A549 (cell line): ENCODE measurements around the gene ZNF618.

ENCODE experiments used
- CBX2 ChIP-seq: fragments of 200-600 bp; sonication (generic); IDR thresholded peaks from 2 replicates; pipeline ENCODE4 v1.6.1; 2016; ENCODE audit warnings: low read depth, mild to moderate bottlenecking, borderline replicate concordance
- CTCF ChIP-seq: fragments of >200 bp; sonication (Bioruptor Twin); formaldehyde crosslinking; IDR thresholded peaks from 3 replicates; pipeline ENCODE4 v1.5.1; 2016
- FOSL2 ChIP-seq, 2 experiments: fragments of 450-650 bp in 1 of 2; fragments of >200 bp in 1 of 2; sonication (Bioruptor Twin) in 1 of 2; formaldehyde crosslinking; IDR thresholded peaks; 2 replicates each; pipeline versions ENCODE4 v1.5.0 to v1.6.1; 2016 to 2020; ENCODE audit warnings: mild to moderate bottlenecking in 1 of 2, moderate library complexity in 1 of 2
- HOXB5 ChIP-seq: fragments of 250-450 bp; sonication (Bioruptor Pico); IDR thresholded peaks from 2 replicates; pipeline ENCODE4 v1.5.0; 2020; ENCODE audit warnings: mild to moderate bottlenecking, moderate library complexity
- KDM5A ChIP-seq: fragments of 200-600 bp; sonication (generic); IDR thresholded peaks from 2 replicates; pipeline ENCODE4 v1.6.1; 2016; ENCODE audit warnings: antibody characterized with exemption, mild to moderate bottlenecking
- POLR2AphosphoS2 ChIP-seq: conservative IDR thresholded peaks from 2 replicates; pipeline ENCODE4 v1.6.1; 2012; ENCODE audit warnings: low read length, improper control_type of control experiment, inconsistent platforms
- REST ChIP-seq: fragments of 200-600 bp; sonication (generic); IDR thresholded peaks from 2 replicates; pipeline ENCODE4 v1.6.1; 2016; ENCODE audit warnings: antibody characterized with exemption, mild to moderate bottlenecking, moderate library complexity

- TF ChIP-seq CTCF = no peak
- TF ChIP-seq FOSL2 (IDR thresholded peaks at IDR 0.05) = no peak
- TF ChIP-seq FOSL2 (CRISPR knock-in tag; IDR thresholded peaks at IDR 0.05) = no peak
- TF ChIP-seq KDM5A = no peak
- no peak for TF ChIP-seq POLR2AphosphoS2
- no peak for TF ChIP-seq CBX2
- no peak for TF ChIP-seq HOXB5 (CRISPR knock-in tag)
- no peak for TF ChIP-seq REST
These were observed 147.9 kb downstream of the ZNF618 start for GRCh38 chr9:114023961-114024360.
